T47D (cell line): ENCODE data around the gene COPA.
A peak's percentile ranks its signal among the peaks of the same experiment; 100 is the strongest.
"Not testable (repeated sequence)": the region's sequence is repeated elsewhere in the genome, so short reads cannot be mapped to it uniquely, and the experiment has no call there.

Source experiments
- DNase-seq, 2 experiments: peaks; one replicate each; pipeline versions ENCODE4 v3.0.0 to v3.0.0-alpha.2; 2011 to 2012; ENCODE audit warnings: low read depth in 1 of 2, low spot score in 1 of 2
- JUND ChIP-seq: IDR thresholded peaks from 2 replicates; pipeline ENCODE4 v1.6.1; 2012; ENCODE audit warnings: low read depth
- in situ Hi-C: cut with HindIII; loops from 2 replicates; pipeline ENCODE4 v1.10.0; 2016; ENCODE audit warnings: low sequenced_read_pairs, low pct_unique_long_range_greater_than_20kb

Gene COPA

GRCh38 chr1:160342953-160343869 lies at the start of gene COPA, which contains the start of gene NCSTN:
Gene COPA, minus strand, starts transcription at chr1:160343250. Its CDS starts 80 bp downstream, at chr1:160343170.
Gene NCSTN, plus strand, starts transcription at chr1:160343383. Its CDS starts 14 bp downstream, at chr1:160343397.
- TF ChIP-seq JUND, result no peak
- in situ Hi-C loops, result no loop called here
- DNase-seq, result peak; percentile 76 to 97

- DNase-seq, in situ Hi-C loops: not testable (repeated sequence)
Measured at GRCh38 chr1:160388406-160388805, 45.4 kb upstream of the COPA start.

DNA sequence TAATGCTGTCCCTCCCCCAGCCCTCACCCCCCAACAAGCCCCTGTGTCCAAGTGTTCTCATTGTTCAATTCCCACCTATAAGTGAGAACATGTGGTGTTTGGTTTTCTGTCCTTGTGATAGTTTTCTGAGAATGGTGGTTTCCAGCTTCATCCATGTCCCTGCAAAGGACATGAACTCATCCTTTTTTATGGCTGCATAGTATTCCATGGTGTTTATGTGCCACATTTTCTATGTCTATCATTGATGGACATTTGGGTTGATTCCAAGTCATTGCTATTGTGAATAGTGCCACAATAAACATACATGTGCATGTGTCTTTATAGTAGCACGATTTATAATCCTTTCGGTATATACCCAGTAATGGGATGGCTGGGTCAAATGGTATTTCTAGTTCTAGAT lies 41.8 kb upstream of the COPA start:
- in situ Hi-C loops, DNase-seq: not testable (repeated sequence)

DNA sequence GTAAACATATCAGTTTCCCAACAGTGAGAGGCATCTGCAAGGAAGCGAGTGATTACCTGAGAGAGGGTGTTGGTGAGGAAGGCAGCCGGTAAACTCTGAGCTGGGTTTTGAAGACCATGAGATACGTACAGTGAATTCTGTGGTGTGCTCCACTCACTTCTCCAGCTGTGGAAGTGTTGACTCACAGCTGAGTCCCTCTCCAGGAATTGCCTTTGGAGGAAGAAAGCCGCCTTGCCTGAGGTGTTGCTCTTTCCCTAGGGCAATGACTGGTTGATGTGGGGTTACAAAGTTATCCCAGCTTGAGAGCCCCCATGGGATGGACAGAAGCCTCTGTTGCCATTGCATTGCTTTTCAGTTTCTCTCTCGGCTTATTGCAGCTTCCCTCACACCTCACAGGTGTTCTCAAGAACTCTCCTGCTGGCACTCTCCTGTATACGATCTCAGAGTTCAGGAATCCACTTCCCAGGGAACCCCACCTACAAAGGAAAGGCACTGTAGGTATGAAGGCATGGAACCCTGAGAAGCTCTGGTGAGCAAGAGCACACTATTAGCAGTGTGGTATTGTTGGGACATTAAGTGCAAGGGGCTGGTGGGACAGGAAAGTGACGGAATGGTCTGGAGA lies 34.6 kb upstream of the COPA start:
- DNase-seq, result no peak
- TF ChIP-seq JUND, result no peak
- in situ Hi-C loops, result no loop called here

DNA sequence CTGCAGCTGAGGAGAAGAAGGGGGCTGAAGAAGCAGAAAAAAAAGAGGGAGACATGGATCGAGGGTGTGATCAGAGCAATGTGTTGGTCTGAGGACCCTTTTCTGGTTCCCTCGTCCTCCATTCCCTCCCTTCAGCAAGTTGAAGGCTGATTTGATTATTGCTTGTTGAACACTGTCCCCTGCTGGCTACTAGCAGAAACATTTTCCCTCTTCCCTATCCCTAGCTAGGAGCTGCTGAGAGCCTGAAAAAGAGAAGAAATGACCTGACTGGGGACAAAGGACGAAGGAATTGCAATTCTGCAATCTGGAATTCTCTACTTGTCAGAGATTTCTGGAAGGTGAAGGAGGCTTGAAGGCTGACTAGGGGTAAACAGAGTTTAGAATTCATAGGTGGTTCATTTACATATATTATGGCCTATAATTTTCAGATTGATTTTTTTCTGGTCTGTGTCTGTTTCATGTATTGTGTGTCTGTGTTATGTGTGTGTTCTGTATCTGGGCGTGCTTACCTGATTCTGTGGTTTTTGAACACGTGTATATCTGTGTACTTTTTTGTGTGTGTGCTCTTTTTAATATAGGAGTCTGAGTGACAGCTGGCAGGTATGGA lies 33.6 kb upstream of the COPA start:
- no peak for TF ChIP-seq JUND
- in situ Hi-C loops, result no loop called here
- DNase-seq, result peak; percentile 58 to 73

- DNase-seq, result no peak
- TF ChIP-seq JUND, result no peak
- in situ Hi-C loops, result no loop called here
Measured at GRCh38 chr1:160375788-160376524, 32.9 kb upstream of the COPA start.

DNA sequence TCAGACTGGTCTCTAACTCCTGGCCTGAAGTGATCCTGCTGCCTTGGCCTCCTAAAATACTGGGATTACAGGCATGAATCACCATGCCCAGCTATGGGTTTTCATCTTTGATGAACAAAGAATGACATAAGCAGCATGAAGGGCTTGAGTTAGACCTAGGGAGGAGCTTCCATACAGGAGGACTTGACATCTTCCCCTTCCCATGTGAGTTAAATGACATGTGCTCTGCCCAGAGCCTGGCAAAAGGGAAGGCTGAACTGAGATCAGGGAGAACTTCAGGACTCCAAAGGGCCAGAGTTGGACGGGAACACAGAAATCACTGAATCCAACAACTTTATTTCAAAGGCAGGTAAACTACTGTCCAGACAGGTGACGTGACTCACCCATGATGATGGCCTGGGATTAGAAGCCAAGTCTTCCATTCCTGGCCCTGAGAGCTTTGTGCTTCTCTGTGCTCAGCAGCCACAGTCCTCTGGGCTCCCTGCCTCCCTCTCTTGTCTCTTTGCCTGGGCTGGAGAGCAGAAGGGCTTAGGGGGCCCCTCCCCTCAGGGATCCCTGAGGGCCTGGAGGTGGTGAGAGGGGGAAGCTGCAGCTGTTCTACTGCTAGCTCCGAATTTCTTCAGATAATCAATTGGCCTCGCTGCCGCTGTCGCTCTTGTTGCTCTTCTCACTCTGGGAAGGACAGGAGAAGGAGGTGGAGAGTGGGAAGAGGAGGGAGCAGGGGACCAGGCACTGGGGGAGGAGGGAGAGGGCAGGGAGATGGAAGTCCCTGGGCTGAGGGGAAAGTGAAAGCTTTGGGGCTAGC lies 31.5 kb upstream of the COPA start:
- in situ Hi-C loops, result no loop called here
- DNase-seq, result no peak
- no peak for TF ChIP-seq JUND

- no peak for TF ChIP-seq JUND
- in situ Hi-C loops, result no loop called here
- DNase-seq, result peak in 1 of 2 experiments; percentile 31
Measured at GRCh38 chr1:160373696-160374095, 30.6 kb upstream of the COPA start.

DNA sequence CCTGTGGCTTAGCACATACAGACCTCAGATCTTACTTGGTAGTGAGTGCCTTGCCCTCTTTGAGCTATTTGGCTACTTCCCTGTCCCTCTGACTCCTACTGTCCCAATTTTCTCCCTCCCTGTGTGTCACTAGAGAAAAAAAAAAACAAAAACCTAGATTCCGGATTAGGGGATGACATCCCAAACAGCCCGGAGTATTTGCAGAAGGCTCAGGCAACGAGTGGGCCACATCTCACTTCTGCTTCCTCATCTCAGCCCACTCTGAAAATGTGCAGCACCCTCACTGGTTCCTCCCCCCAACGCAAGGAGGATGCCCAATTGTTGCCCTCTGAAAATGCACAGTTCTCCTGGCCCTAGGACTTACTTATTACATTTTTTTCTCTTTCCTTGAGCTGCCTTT lies 28.7 kb upstream of the COPA start:
- in situ Hi-C loops, result no loop called here
- no peak for DNase-seq
- no peak for TF ChIP-seq JUND

DNA sequence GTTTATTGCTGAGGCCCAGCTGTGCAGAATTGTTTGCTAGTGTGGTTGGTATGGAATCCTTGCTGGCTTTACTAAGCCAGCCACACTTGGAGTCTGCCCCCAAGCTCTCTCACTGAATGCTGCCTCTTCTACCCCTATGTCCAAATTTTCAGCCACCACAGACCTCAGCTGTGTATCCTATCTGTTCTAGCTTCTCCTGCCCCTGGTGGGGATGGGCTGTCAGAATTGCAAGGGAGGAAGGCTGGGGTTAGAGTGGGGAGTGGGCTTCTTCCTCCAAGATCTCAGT lies 28.2 kb upstream of the COPA start:
- no peak for TF ChIP-seq JUND
- in situ Hi-C loops, result no loop called here
- no peak for DNase-seq

- in situ Hi-C loops, result no loop called here
- DNase-seq, result no peak
- no peak for TF ChIP-seq JUND
Measured at GRCh38 chr1:160370561-160371345, 27.7 kb upstream of the COPA start.
